Stimulated activated CD4-positive, alpha-beta T cell treated with anti-CD3 and anti-CD28 coated beads, Interleukin-12 subunit alpha, Interleukin-12 subunit beta, amount 100 ng/mL, for 48 hours (primary cell): ENCODE data around the gene CCDC34.
"Not testable (repeated sequence)": the region's sequence is repeated elsewhere in the genome, so short reads cannot be mapped to it uniquely, and the experiment has no call there.

ENCODE experiments used
- DNase-seq, 3 donors: peaks; one replicate each; pipeline ENCODE4 v3.0.0-alpha.2; 2020; ENCODE audit warnings: low read depth in 2 of 3, low spot score in 1 of 3

CCDC34 gene

DNA sequence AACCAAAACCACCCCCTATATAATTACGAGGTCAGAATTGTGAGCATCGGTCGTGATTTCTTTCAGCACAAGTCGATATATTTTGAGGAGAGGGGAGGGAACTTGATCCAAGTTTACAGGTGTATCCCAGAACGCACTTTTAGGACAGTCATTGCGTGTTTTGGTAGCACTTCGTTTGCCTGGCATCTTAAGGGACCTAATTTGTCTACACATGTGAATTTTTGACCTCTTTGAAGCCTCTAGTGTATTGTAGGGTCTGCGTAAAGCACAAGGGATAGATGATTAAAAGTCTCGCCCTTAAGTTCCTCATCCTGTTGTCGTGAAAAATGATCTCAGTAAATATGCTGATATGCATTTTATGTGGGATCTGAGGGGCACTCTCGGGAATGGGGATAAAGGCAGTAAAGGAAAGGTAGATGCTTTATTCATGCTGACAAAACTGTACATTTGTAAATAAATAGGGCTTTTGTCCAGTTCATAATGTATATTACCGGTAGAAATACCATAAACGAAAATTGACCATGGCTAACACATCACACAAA is 632 bp upstream of the CCDC34 start:
- DNase-seq: no peak

DNA sequence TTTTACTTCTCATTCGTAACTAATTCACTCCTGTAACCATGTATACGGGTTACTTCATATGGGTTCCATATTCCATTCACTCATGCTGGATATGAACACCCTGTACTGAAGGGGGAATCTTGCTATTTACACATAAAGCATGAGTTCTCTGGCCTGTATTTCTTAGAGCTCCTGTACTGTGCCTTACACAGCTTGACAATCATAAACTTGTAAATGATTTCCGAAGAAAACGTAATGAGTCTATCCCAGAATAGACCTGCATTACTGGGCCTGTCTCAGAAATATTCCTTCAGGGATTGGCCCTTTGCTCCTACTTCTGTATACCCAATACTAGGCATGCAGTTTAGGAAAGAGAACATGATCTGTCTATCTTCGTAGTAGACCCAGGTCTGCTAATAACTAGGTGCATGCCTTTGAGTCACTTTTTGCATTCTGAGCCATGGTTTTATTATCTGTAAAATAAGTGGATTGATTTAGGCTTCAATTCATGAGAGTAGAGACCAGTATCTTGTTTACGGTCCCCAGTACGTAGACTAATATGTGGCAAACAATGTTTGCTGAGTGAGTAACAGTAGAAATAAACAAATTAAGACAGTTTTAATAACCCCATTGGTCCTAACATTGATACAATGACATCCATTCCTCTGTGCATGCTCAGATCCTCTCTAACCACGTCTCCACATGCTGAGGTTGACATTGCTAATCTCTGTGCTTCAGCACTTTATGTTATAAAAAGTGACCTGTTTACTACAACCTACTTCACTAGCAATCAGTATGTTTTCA is 1.2 kb downstream of the CCDC34 start:
- DNase-seq: no peak

DNA sequence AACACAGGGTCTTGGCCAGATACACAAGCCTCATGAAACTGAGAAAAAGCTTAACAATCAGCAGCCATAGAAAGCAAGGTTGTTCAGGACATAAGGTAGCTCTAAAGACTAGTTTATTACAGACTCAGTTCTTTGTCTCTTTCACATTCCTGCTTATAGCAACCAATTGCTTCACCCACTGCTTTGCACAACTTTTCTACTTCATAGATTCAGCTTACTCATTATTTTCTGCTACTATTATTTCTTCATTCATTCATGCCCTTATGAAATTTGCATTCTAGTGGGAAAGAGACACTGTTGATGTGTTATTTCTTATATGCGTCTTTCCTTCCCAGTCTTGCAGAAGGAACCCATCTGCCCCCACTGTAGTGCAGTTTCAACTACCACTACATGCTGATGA is 4.7 kb downstream of the CCDC34 start:
- DNase-seq: no peak

DNA sequence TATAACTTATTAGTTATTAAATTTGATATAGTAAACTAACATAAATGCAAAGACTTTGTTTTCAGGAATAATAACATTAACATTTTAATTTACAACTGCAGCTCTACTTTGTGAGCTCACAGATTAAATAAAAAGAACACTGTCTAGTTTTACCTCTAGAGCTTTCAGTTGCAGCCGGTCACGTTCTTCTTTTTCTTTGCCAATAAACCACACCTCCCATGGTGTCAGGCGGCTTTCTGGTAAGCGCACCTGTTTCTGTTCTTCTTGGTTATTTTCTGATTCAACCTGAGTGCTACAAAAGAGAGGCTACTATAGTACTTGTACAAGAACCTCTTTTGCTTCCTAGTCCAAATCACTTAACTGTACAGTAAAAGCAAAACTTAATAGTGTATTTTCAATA is 5.8 kb downstream of the CCDC34 start:
- no peak for DNase-seq

DNA sequence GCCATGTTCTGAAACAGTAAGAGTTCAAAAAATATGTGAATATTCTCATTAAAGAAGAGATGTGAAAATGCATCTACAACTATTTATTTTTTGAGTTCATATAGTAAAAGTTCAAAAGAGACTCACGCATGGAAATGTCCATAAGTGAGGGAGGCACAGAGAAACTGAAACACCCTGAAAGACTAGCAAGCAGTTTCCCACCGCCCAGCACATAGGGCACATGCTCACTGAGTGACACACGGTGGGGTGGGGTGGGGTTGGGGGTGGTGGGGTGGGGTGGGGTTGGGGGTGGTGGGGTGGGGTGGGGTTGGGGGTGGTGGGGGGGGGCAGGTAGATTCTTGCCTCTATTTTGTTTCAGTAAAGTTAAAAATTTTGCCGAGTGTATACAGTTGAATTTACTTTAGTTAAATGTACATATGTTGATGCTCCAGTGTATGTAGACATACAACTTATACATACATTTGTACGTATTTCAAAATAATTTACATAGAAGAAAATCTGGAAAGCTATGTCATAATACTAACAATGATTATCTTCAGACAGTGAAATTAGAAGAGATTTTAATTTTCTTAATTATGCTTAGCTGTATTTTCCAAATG is 6.3 kb downstream of the CCDC34 start:
- no peak for DNase-seq

DNA sequence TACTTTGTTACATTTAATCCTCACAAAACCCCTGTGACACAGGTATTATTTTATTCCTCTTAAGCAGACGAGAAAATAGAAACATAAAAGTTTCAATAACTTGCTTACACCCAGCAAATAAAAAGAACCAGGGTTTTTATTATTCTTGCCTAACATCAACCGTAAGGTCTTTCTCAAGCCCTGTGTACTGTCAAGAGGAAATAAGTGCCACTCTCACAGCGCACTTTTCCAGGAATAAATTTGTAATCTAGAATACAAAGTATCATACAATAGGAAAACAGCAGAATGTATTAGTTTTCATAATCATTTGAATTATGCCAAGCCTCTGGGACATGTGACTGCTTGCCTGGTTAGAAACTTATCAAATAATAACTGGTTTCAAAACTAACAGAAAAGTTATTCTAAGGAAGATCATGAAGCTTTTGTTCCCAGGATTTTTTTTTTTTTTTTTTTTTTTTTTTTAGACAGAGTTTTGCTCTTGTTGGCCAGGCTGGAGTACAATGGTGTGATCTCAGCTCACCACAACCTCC is 7.4 kb downstream of the CCDC34 start:
- no peak for DNase-seq

DNA sequence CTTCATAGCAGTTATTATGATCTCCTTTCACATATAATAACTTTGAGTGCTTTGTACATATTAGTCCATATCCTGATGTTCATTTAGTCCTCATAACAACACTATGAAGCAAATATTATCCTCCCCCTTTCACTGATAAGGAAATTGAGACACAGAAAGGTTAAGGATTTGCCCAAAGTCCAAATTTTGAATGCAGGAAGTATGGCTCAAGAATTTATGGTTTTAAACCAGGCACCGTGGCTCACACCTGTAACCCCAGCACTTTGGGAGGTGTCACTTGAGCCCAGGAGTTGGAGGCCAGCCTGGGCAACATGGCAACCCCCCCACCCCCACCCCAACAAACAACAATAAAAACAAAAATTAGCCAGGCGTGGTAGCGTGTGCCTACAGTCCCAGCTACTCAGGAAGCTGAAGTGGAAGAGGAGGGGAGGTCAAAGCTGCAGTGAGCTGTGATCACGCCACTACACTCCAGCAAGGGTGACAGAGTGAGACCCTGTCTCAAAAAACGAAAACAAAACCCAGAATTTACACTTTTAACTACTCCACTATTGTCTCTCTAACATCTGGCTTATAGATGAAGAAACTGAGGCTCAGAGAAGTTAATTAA is 8.6 kb downstream of the CCDC34 start:
- DNase-seq: no peak

DNA sequence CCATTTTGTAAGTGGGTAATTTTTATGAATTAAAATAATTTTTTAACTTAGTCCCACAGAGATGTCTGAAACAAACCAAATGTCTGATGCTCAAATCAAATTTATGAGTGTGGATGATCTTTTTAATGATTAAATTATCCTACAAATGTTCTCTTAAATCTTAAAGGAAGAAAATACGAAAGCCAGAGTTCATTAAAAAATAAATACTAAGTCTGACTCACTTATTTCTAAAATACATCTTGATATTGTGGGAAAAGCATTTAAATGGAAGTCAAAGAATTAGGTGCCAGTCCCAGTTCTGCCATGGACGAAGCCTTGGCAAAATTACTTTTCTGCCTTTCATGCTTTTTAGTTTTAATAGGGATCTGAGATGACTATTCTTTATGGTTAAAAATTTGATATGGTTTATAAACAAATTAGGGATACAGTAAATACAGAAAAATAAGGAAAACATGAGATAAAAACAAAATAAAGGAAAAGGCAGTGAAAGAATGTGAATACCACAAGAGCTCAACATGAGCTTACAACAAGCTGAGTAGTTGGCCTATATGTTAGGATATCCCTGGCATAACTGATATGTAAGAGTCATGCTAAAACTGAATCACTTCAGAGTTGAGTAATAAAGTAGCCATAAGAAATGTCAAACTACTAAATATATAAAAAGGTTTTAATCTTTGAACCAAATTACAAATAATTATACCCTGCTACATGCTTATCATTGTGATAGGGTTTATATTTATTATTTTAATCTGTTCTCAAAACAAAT is 9.2 kb downstream of the CCDC34 start:
- DNase-seq: no peak

DNA sequence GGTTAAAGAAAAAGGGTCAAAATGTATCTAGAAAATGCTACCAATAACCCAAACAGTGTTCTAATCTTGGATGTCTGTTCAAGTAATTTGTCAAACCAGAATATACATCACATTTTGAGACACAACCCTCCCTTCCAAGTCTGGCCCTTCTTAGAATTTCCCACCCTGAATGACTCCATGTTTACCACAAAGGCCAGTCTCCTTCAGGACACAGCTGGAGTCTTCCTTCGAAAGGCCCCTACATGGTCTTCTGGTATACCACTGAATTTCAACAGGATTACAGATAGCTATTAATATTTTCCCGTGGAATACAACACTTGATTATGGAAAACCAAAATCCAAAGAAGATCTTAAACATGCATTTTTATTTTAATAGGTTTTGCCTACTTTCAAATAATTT is 10.2 kb downstream of the CCDC34 start:
- no peak for DNase-seq

DNA sequence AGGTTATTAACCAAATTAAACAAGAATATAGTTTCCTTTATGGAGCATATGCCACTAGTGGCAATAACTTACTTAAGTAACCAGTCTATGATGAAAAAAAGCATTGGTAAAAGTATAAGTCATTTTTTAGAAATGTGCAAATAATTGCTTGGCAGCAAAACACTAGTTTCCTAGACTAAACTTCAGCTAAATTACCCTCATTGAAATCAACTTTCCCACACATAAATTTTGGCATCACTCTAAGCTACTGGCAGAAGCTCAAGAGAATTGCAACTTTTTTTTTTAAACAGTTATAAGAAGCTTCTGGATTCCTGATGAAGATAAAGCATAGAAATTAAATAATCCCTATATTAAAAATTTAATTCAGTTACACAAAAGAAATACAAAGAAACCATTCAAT is 12.5 kb downstream of the CCDC34 start:
- no peak for DNase-seq

DNA sequence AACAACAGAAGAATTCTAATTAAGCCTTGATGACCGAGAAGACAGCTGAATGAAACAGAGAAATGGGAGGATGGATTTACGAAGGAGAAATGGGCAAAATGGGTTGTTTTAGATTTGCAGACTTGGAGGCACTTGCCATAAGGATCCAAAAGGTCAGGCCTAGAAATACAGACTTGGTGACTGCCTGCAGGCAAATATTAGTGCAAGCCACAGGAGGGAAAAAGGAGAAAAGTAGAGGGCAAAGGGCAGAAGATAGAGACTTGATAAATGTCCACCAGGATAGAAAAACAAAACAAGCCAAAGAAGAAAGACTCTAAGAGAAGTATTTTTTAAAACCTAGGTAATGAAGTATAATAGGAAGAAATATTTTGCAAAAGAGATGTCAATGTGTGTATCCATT is 13.1 kb downstream of the CCDC34 start:
- DNase-seq: no peak

DNA sequence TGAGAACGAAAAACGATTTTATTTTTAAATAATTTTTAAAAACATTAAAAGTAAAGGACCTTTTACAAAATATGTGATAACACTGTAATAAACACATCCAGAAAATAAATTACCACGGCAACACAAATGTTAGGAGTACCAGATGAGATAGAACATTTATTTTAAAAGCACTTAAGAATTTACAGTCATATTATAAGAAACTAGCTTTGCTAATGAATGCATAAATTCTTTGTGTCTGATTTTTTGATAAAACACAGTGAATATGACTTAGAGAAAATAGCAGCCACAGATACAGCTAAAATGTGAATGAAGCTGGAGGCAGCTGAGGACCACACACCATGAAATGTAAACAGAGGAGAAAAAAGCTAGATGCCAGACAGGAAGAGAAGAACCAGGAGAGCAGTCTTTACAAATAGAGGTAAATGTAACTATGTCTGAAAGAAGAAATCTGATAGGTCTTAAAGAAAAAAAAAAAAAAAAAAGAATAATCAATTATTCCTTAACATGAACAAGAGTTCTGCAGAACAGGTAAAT is 14.6 kb downstream of the CCDC34 start:
- no peak for DNase-seq

DNA sequence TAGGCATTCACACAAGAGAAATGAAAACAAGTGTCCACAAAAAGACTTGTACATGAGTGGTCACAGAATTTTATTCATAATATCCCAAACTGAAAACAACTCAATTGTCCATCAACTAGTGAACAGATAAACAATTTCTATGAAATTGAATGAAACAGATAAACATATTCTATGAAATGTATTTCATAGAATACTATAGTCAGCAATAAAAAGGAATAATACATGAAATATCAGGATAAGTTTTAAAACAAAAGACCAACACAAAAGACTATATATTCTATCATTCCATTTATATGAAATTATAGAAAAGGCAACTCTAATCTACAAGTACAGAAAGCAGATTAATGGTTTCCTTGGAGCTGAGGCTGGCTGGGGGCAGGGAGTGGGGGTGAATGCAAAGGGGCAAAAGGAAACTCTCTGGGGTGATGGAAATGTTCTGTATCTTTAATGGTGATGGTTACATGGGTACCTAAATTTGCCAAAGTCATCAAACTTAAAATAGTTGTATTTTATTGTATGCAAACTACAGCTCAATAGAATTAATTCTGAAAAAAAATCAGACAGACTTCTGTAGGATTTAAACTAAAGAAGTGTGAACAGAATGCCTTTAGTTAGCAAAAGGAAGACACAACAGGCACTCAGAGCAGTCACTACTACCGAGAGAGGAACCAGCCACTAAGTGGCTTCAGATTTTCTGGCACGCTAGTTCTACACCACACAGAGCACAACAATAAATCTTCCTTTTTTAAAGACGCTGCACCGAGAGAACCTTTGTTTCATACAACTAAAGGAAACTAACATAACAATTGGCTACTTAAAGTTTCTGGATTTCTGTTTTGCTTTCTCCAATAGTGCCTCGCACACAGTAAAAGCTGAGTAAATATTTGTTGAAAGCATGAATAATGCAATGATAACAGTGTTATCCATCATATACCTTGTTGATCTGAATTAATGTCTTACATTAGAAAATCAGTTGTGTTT is 15.4 kb downstream of the CCDC34 start:
- DNase-seq: no peak

DNA sequence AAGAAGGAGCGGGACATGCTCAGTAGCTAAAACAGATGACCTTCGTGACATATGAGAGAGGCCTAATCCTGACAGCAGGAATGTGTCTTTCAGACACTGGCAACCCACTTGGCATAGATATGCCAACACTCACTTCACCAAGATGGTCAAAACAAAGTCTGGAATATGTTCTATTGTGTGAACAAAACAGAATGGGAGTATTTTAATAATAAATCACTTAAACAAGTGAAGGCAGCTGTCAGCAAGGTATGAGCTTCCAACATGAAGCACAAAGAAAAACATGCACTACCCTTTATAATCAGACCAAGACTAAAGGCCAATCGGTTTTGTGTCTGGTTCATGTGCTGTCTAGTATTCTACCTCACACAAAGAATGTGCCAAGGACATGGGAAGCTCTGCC is 23.1 kb downstream of the CCDC34 start:
- no peak for DNase-seq

DNA sequence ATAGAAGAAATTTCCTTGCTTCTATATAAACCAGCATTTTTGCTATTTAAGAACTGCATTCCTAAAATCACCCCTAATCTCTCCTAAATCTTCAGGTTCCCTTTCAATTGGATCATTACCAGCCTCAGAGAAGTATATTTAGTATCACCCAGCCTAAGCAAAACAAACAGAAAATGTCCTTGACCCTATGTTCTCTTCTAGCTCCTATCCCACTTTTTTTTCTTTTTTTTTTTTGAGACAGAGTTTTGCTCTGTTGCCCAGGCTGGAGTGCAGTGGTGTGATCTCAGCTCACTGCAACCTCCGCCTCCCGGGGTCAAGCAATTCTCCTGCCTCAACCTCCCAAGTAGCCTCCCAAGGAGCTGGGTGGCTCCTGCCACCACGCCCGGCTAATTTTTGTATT is 28.3 kb downstream of the CCDC34 start:
- not testable (repeated sequence) for DNase-seq

DNA sequence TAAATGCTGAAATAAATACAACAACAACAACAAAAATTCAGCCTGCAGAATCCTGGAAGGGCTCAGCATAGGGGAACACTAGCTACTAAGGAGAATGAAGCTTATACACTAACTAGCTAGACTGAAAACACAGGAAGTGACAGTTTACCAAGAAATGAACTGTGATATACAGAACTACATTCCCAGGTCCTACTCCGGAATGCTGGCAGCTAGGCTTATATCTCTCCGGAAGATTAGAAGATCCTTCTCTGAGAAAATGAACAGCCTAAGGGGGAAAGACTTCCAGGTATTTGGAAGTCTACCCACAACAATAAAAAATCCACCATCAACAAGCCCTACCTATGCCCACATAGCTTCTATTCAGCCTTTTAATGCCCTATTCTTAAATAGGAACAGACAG is 31.0 kb downstream of the CCDC34 start:
- DNase-seq: no peak

DNA sequence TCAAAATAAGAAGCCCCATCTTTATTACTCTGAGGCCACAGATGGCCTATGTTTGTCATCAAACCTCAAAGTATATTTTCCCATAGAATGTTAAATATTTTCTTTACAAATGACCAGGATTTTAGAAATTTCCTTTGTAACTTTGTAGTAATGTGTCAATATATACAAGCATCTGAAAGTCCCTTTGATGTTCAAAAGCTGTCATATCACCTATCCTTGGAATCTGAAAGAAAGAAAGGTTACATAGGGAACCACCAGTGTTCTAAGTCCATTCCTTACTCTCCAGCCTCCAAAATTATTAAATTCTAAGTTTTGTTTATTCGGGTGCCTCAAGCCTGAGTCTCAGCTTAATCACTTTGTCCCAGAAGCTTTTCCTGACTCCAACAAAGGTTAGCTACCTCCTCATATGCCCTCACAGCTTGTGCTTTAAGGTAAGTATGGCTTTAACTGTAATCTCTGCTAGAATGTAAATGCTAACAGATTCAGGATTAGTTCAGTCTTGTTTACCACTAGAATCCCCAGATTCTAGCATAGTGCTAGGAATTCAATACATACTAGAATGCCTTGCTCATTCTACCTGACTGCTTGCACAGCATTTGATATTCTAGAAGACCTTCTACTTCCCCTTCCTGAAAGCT is 32.3 kb downstream of the CCDC34 start:
- DNase-seq: no peak

DNA sequence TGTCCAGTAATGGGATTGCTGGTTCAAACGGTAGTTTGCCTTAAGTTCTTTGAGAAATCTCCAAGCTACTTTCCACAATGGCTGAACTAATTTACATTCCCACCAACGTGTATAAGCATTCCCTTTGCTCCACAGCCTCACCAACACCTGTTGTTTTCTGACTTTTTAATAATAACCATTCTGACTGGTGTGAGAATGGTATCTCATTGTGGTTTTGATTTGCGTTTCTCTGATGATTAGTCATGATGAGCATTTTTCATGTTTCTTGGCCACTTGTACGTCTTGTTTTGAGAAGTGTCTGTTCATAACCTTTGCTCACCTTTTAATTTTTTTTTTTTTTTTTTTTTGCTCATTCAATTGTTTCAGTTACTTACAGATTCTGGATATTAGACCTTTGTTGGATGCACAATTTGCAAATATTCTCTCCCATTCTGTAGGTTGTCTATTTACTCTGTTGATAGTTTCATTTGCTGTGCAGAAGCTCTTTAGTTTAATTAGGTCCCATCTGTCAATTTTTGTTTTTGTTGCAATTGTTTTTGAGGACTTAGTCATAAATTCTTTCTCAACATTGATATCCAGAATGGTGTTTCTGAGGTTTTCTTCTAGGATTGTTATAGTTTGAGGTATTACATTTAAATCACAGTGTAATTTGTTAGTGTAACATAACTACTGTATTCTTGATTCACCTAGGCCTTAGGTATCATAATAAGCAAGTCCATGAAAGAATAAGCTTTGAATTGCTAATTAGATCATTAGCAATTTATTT is 33.0 kb downstream of the CCDC34 start:
- no peak for DNase-seq

DNA sequence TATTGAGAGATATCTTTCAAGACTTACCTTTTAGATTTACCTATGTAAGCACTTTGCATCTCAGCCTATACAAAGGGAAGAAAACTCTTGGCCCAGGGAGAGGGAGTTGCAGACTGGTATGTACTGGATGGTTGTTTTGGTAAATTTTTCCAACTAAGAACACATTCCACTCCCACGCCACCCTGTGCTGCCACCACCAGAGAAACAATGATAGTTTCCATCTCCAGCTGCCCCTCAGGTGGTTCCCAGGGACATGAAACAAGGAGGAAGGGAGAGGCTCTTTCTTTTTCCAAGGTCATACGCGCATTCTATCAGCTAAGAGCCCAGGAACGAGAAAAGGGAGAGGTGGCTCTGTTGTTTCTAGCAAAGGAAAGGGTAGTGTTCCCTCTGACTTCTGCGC is 34.4 kb downstream of the CCDC34 start:
- no peak for DNase-seq
